PC-3 (cell line): ENCODE data around the gene CDH4.

Experiments used
- EZH2 ChIP-seq: fragments of 300-600 bp; sonication (generic); IDR thresholded peaks from one replicate; pipeline ENCODE4 v1.6.1; 2017; ENCODE audit warnings: antibody characterized with exemption, mild to moderate bottlenecking, low read length; ENCODE audit not compliant: unreplicated experiment
- TF ChIP-seq, protein P1 (sequence below): fragments of 300-600 bp; sonication (generic); conservative IDR thresholded peaks from 2 replicates; pipeline ENCODE4 v1.5.1; 2017; ENCODE audit warnings: antibody characterized with exemption, low read depth, mild to moderate bottlenecking, low read length

- no peak for TF ChIP-seq EZH2
- TF ChIP-seq, protein P1, sequence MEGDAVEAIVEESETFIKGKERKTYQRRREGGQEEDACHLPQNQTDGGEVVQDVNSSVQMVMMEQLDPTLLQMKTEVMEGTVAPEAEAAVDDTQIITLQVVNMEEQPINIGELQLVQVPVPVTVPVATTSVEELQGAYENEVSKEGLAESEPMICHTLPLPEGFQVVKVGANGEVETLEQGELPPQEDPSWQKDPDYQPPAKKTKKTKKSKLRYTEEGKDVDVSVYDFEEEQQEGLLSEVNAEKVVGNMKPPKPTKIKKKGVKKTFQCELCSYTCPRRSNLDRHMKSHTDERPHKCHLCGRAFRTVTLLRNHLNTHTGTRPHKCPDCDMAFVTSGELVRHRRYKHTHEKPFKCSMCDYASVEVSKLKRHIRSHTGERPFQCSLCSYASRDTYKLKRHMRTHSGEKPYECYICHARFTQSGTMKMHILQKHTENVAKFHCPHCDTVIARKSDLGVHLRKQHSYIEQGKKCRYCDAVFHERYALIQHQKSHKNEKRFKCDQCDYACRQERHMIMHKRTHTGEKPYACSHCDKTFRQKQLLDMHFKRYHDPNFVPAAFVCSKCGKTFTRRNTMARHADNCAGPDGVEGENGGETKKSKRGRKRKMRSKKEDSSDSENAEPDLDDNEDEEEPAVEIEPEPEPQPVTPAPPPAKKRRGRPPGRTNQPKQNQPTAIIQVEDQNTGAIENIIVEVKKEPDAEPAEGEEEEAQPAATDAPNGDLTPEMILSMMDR, result no peak
Observed at GRCh38 chr20:61929971-61930666, 678.1 kb downstream of the CDH4 start.
